ENCODE measurements around the gene NOCT. TPM values are rescaled to one million over a fixed set of nuclear protein-coding genes. Genes with fewer than 3 reads are reported as not detected.
A peak's percentile ranks its signal among the peaks of the same experiment; 100 is the strongest.

Gene NOCT
- total and polyA plus RNA-seq, 2 of the 8 experiments (the other 6 are each of a cell fraction or from before 2014, with no cell fraction given): 10.4 to 45.5 TPM

DNA sequence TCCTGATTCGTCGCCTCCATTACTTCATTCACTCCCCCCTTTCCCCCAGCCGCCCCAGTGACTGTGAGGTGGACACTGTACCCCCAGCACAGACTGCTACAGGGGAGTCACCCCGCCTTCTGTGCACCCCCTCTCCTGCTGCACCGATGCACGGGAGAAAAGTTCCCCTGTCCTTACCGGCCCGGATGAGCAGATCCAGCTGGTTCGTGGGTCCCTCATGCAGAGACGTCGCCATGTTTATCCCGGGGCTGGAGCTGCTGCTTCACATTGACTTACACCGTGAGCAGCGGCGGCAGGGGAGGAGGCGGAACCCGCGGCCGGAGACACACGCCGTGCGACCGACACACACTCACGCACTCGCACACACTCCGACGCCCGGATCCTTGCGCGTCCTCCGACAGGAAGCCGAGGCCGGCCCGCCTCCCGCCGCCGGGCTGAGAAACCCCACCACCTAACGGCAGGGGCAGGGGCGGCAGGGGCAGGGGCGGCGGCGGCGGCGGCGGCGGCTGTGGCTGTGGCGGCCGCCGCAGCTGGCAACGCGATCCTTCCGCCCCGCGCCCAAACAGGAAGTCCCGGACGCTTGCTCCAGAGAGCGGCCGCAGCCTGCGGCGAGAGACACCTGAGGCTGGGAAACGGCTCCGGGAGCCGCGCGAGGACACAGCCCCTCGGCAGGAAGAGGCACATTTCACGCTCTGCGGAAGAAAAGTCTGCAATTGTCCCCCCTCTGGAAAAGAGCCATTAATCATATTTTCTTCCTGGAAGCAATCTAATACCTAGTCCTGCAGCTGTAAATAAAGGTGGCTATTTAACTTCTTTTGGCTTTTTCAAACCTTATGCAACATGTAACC is 68.6 kb downstream of the NOCT start:
- peak overlapping the region; percentile 95 for H4K5ac ChIP-seq (ENCODE audit: insufficient read length, low read depth, low read length)
- H3K56ac ChIP-seq (replicated peaks; ENCODE audit: insufficient read length, low read depth, low read length): peak overlapping the region; percentile 97
- peak overlapping the region; percentile 61 to 87 (median 84) for H3K9ac ChIP-seq (replicated peaks in 1 of 4; ENCODE audit: extremely low read depth in 1 of 4, low read depth in 3 of 4, low read length in 3 of 4)
- H3K4ac ChIP-seq (replicated peaks; ENCODE audit: insufficient read length, low read depth, low read length): peak overlapping the region; percentile 38
- peaks cover 8% of the 10 kb centered on the region for H3K23me2 ChIP-seq (ENCODE audit: low read depth, low read length)
- H3K27me3 ChIP-seq (replicated peaks in 1 of 4; ENCODE audit: control insufficient read depth in 3 of 4, extremely low read depth in 1 of 4, insufficient read depth in 3 of 4, low read length in 3 of 4): no peaks in the 10 kb centered on the region
- ChIA-PET POLR2A (ENCODE audit: partially characterized antibody) (interaction anchor here (0.9 to 1.8 kb wide), 5 partner anchors 52 to 221 kb away, joined by 3 to 7 read pairs (median 3); partner anchors contain the start of gene NAA15), CTCF (ENCODE audit: partially characterized antibody) (interaction anchor here (0.8 to 1.9 kb wide), 4 partner anchors 15 to 213 kb away, joined by 3 to 4 read pairs (median 4); no protein-coding TSS in a partner anchor)
- H2BK12ac ChIP-seq (ENCODE audit: low read depth, low read length): no peak overlapping the region
- H3K9me3 ChIP-seq (ENCODE audit: insufficient read depth in 2 of 2, low read depth in 1 of 2, low read length in 1 of 2): no peaks in the 10 kb centered on the region
- H2AFZ ChIP-seq (ENCODE audit: low read length): peak overlapping the region; percentile 15; the same call in 1 of the 2 replicates
- H2BK15ac ChIP-seq (ENCODE audit: low read length): no peak overlapping the region
- H3K23ac ChIP-seq (ENCODE audit: insufficient read length): no peak overlapping the region
- H3K79me1 ChIP-seq (ENCODE audit: low read depth, low read length): no peaks in the 10 kb centered on the region; the same call in 1 of the 2 replicates
- peaks cover 6 to 46% of the 10 kb centered on the region in 2 experiments; a peak in 3 of 4 replicates for H3K79me2 ChIP-seq (ENCODE audit: control insufficient read depth in 1 of 2, insufficient read depth in 2 of 2, low read length in 2 of 2)
- WGBS, 2 experiments (ENCODE audit: extremely low coverage in 1 of 2, insufficient coverage in 1 of 2, insufficient read length in 1 of 2, insufficient replicate concordance in 2 of 2, low coverage in 1 of 2, low lambda C conversion rate in 2 of 2, missing lambda C conversion rate in 1 of 2): 1% methylated on average over 22 of the region's 68 CpGs; no CpG with 5 or more reads in 1 of the 2 experiments
- peak overlapping the region; percentile 98 for H2BK120ac ChIP-seq (replicated peaks; ENCODE audit: low read depth, low read length)
- peak overlapping the region; percentile 93 for H4K91ac ChIP-seq (replicated peaks; ENCODE audit: insufficient read length, low read length)
- peak overlapping the region; percentile 60 to 94 for H3K4me2 ChIP-seq (ENCODE audit: insufficient read depth in 1 of 2, low read depth in 2 of 2, low read length in 2 of 2)
- peak overlapping the region; percentile 34; the same call in 1 of the 2 replicates for H3K18ac ChIP-seq (ENCODE audit: extremely low read depth, low read length)
- no peak overlapping the region for H2BK20ac ChIP-seq (ENCODE audit: low read length)
- no peak for FAIRE-seq
- peaks cover 0 to 4% (median 1%) of the 10 kb centered on the region in 4 experiments; a peak in 3 of 7 replicates for H3K4me1 ChIP-seq (replicated peaks in 1 of 4; ENCODE audit: control insufficient read depth in 3 of 4, insufficient read depth in 4 of 4, low read length in 3 of 4)
- peak overlapping the region; percentile 97 for H4K8ac ChIP-seq (ENCODE audit: extremely low read depth, insufficient read depth, low read length)
- H3K27ac ChIP-seq (ENCODE audit: low read depth, low read length): peak overlapping the region; percentile 75
- peak overlapping the region; percentile 87 for H2BK5ac ChIP-seq (ENCODE audit: low read depth, low read length)
- no peak overlapping the region for H2AK5ac ChIP-seq (ENCODE audit: low read depth, low read length)
- no peaks in the 10 kb centered on the region for H3K36me3 ChIP-seq (ENCODE audit: control insufficient read depth in 2 of 4, insufficient read depth in 4 of 4, low read length in 3 of 4)
- H4K20me1 ChIP-seq (replicated peaks in 1 of 2; ENCODE audit: control insufficient read depth in 1 of 2, insufficient read depth in 2 of 2, low read length in 2 of 2): peaks cover 5 to 6% of the 10 kb centered on the region in 2 experiments
- H3K4me3 ChIP-seq (ENCODE audit: extremely low read depth in 1 of 4, insufficient read depth in 2 of 4, low read depth in 3 of 4, low read length in 4 of 4): peak overlapping the region; percentile 57 to 94 (median 89)
- peak in 1 of 2 experiments; percentile 86 for DNase-seq (ENCODE audit: low read depth in 1 of 2, low spot score in 2 of 2)
- no peak overlapping the region for H3K14ac ChIP-seq (ENCODE audit: insufficient read length)
- no peak for TF ChIP-seq TAF7 (optimal IDR thresholded peaks at IDR 0.05; ENCODE audit: borderline replicate concordance, low read depth, low read length)
- TF ChIP-seq TCF12 (IDR thresholded peaks at IDR 0.05; ENCODE audit: low read depth, low read length): 0 out of 2 replicates have a peak, but pooled peaks have one; percentile 34
- TF ChIP-seq, protein P1, sequence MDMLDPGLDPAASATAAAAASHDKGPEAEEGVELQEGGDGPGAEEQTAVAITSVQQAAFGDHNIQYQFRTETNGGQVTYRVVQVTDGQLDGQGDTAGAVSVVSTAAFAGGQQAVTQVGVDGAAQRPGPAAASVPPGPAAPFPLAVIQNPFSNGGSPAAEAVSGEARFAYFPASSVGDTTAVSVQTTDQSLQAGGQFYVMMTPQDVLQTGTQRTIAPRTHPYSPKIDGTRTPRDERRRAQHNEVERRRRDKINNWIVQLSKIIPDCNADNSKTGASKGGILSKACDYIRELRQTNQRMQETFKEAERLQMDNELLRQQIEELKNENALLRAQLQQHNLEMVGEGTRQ (IDR thresholded peaks at IDR 0.05; ENCODE audit: low read length): no peak
- no peak for TF ChIP-seq CHD1 (IDR thresholded peaks at IDR 0.05; ENCODE audit: low read depth, low read length)
- TF ChIP-seq CHD2 (IDR thresholded peaks at IDR 0.05; ENCODE audit: low read length): peak; percentile 73; the same call in 1 of the 2 replicates
- no peak for TF ChIP-seq ZNF274 (IDR thresholded peaks at IDR 0.05; ENCODE audit: borderline replicate concordance, extremely low read depth, low read length)
- TF ChIP-seq CBX8 (IDR thresholded peaks at IDR 0.05; ENCODE audit: borderline replicate concordance, low read depth, low read length): no peak
- 0 out of 2 replicates have a peak, but pooled peaks have one; percentile 33 for TF ChIP-seq KDM5A (IDR thresholded peaks at IDR 0.05; ENCODE audit: low read length)
- 0 out of 4 replicates have a peak, but pooled peaks of 1 of the 2 experiments have one; percentile 14 for TF ChIP-seq HDAC2 (IDR thresholded peaks at IDR 0.05; ENCODE audit: borderline replicate concordance in 1 of 2, low read depth in 2 of 2, low read length in 2 of 2)

Data from H1 (cell line).